Stimulated activated CD4-positive, alpha-beta T cell treated with anti-CD3 and anti-CD28 coated beads, Interleukin-12 subunit alpha, Interleukin-12 subunit beta, amount 100 ng/mL, for 48 hours (primary cell): ENCODE measurements around the gene PRDM11.
"Not testable (repeated sequence)": the region's sequence is repeated elsewhere in the genome, so short reads cannot be mapped to it uniquely, and the experiment has no call there.

ENCODE experiments used
- DNase-seq, 3 donors: peaks; one replicate each; pipeline ENCODE4 v3.0.0-alpha.2; 2020; ENCODE audit warnings: low read depth in 2 of 3, low spot score in 1 of 3

PRDM11 gene

DNA sequence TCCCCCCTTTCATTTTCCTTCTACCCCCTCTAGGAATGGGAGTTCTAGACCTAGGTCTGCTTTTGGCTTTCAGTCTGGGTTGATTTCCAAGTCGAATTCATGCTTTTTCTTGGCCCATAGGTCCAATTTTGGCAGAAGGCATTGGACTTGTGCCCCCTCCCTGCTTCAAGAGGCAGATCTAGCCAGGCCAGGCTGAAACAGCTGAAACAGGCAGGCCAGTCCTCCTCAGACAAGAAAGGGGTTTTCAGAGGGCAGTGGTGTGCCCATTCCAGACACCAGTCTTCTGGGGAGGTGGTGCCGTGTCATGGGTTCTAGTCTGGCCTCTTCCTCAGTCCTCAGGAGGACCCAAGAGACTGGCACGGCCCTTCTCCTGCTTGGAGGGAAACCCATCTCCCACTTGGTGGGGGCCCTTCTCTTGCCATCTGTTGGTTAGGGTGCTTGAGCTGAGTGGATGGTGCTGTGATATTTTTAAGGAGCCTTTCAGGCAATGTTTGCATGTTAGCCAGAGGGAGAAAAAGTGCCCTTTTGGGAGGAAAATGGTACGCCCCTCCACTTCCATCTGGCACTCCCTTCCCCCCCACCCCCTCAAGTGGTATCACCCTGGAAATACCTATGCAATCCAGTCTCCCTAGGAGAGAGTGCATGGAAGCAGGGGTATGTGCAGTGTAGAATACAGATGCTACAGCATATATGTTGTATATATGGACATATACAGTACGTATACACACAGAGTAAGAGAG is 86.1 kb downstream of the PRDM11 start:
- no peak for DNase-seq

DNA sequence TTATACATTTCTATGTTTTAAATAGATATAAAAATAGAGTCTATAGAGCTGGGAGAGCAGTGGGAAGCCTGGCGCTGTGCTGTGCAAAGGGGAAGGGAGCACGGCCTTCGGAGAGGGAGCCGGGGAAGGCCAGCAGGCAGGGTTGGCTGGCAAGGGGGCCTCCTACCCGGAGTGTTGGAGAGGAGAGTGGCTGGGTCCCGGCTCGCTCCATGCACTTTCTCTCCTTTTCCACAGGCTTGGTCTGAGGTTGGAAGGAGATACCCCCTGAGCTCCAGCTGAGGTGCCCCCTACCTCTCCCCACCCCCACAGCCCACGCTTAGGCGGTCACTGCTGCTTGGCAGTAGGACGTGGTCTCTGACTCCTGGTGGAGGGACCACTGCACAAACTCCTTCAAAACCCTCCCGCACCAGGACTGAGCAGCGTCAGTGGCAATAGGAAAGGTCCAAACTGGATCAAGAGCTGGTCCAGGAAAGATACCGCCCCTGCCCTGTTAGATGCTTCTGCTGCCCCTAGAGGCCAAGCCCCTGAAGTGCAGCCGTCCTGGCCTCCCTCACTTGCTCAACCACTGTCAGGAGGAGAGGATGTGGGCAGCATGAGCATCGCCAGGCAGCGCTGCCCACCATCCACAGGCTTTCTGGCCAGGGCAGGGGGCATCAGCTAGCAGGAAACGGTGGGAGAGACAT is 86.8 kb downstream of the PRDM11 start:
- peak; percentile 48 to 67 (median 57) for DNase-seq

DNA sequence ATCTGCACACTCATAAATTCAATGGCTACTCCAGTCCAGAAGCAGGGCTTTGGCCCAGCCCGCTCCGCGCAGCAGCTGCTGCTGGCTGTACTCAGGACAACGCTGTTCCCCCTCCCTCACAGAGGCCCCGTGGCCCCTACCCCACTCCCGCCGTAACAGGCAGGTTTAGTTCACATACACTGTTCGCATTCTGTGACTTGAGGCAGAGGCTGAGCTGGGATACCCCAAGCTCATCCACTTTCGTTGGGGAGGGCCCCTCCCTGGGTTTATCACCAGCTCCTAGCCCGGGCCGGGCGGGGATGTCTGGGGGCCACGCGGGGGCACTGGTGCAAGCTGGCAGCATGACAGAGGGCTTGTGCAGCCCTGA is 87.3 kb downstream of the PRDM11 start:
- DNase-seq = no peak

DNA sequence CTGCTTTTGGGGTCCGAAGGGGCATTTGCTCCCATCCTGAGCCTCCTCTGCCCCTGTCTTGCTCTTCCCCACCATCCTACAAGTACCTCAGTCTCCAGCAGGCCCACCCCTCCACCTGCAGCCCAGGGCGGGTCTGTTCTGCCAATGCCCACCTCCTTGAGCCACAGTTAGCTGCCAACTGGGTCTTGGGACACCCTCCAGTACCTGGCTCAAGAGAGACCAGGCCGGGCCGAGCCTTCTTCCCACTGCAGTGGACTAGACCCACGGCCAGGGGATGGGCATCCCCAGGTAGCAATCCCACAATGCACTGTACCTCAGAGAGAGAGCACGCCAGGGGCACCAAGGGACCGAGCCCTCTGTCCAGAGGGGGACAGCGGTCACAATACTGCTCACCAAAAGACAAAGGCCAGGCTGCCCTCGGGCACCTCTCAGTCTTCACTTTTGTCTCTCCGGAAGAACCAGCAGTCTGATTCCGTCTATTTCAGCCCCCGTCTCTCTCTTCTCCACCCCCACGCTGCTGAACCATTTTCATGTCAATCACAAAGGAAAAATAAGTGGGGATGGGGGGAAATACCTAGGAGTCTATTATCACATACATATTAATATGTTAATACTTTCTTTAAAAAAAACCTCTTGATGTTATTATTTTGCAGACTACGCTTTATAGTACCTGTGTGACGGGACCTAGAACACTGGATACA is 88.0 kb downstream of the PRDM11 start:
- DNase-seq = no peak

DNA sequence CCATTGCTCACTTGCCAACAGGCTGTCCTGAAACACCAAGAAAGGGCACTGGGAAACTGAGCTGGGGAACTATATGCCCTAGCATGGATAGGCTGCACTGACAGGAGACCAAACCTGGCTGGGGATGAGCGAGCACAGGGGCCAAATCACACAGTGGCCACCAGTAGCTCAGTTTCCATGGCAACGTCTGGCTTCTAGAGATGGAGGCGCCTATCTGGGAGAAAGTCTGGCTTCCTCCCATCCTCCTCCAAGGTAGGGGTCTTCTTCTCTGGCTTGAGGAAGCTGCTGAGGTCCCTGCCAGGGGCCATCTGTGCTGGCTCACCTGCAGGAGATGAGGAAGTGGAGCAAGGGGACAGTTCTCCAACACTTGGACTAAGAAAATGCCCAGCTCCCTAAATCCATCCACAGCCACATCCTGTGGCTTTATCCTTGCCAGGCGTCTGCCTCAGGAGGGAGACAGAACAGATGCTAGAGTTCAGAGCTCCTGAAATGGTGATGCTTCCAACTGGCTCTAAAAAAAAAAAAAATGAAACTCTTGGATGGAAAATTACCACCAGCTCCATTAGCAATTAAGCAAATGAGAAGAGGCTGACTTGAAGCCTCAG is 91.4 kb downstream of the PRDM11 start:
- no peak for DNase-seq

DNA sequence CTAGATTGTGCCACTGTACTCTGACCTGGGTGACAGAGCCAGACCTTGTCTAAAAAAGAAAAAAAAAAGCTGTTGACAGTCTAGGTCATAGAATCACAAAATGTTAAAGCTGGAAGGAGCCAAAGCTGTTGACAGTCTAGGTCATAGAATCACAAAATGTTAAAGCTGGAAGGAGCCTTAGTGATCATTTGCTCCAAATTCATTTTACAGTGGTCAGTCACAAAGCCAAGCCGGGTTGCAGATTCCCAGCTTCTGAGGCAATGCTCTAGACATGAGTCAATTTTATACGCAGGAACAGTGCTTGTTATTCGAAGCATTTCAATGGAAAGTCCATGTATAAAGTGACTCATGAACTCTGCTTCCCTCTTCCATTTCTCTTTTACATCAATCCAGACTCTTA is 92.3 kb downstream of the PRDM11 start:
- no peak for DNase-seq

DNA sequence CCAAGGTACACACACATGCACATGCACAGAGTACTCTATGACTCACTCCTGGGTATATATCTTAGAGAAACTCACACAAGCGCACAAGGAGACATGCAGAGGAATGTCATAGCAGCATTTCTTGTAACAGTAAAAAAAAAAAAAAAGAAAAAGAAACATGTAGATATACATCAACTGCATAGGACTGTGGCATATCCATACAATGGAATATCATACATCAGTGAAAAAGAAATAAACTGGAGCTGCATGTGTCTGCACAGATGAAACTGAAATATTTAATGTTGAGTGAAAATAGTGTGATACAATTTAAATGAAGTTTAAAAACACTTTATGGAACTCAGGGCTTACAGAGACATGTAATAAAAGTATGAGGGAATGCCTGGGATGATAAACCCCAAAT is 93.3 kb downstream of the PRDM11 start:
- DNase-seq = no peak

DNA sequence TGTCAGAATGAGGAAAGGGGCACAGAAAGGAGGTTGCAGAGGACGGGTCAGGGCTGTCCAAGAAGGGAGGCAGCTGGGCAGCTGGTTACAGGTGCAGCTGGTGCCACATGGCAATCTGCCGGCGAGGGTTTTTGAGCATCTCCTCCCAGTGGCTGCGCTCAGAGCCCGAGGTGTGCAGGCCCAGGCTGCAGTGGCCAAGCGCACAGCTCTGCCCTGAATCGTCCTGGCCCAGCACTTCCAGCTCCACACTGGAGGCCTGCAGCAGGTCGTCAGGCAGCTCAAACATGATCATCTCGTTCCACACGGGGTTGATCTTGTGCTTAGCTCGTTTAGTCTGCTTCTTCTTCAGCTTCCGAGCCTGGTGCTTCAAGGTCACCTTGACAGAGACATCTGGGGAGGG is 97.5 kb downstream of the PRDM11 start:
- no peak for DNase-seq

DNA sequence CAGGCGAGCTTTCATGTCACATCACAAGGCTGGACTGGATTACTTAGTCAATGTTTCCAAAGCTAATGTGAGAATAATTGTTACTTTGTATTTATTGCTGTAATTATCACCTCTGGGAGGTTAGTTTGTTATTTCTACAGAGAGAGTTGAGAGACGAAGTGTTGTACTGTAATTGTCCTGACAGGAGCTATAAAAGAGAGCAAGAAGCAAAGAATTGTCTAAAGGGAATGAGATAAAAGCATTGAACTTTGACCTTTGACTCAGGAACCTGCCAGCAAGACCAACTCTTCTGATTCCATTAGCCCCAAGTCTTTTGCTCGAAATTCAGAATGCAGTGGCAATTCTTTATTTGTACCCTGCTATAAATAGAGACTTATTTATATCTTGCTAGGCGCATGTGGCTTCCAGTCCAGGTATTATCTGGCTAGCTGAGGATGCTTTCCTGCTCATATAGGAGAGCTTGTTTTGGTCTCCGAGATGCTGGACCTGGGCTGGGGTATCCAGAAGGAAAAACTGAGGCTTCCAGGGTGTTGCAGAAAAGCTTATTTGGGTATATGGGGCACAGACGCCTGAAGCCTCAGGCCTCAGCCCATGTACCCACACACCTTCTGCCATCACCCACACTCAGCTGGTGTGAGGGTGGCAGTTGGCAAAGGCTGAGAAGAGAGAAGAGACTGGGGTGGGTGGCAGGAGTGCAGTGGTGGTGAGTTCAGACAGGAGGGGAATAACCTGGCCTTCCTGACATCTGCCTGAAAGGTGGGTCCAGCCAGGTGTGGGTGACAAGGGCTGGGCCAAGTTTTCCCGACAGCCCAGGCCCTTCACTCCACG is 99.0 kb downstream of the PRDM11 start:
- DNase-seq = no peak

DNA sequence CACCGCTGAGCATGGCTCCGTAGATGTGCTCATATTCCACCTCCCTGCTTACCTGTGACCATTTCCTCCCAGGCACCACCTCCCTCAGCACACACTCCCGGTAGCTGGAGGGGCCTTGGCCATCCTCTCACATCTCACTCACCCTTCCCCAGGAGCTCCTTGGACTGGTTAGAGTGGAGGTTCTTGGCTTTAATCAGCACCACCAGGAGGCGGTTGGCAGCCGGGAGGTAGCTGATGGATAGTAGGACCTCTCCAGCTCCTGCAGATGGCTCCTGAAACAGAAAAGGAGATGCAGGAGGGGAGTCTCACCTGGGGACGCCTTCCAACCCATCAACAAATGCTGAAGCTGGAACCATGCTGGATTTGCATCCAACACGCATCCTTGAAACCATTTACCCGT is 99.8 kb downstream of the PRDM11 start:
- no peak for DNase-seq

DNA sequence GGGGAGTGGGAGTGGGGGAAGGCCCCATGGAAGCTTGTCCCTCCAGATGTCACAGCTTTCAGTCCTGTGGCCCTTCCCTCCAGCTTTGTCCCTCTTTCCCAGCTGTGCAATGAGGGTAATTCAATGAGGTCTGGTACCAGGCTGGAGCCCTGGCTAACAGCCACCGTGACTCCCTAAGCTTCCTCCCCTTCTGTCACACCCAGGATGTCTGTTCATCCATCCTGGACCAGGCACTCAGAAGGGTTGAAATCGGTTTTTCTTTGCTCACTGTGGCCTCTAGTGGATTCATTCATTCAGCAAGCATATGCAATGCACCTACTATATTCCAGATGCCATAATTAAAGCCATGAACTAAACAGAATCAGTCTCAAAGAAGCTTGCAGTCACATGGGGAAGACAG is 101.0 kb downstream of the PRDM11 start:
- DNase-seq = no peak

DNA sequence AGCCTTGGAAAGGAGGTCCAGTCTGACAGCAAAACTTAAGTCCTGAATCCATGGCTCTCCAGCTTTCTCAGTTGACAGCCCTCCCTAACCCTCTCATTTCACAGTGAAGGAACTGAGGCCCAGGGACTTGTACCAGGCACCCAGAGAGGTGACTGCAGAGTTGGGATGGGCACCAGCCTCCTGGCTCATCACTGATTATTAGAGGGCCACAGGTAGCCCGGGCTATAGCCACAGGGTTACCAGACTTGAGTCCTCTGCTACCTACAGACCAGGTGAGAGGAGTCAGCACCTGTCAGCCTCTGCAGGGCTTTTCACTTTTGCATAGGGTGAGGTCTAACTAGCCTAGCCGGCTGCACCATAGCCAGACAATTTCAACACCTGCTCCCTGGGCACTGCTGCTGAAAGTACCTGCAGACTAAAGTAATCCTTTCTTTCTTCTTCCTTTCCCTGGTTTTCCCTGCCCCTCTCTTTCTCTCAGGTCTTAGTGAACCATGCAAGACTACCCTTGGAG is 102.1 kb downstream of the PRDM11 start:
- DNase-seq = no peak

DNA sequence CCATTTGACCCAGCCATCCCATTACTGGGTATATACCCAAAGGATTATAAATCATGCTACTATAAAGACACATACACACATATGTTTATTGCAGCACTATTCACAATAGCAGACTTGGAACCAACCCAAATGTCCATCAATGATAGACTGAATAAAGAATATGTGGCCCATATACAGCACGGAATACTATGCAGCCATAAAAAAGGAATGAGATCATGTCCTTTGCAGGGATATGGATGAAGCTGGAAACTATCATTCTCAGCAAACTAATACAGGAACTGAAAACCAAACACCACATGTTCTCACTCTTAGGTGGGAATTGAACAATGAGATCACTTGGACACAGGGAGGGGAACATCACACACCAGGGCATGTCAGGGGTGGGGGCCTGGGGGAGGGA is 102.9 kb downstream of the PRDM11 start:
- DNase-seq = not testable (repeated sequence)

DNA sequence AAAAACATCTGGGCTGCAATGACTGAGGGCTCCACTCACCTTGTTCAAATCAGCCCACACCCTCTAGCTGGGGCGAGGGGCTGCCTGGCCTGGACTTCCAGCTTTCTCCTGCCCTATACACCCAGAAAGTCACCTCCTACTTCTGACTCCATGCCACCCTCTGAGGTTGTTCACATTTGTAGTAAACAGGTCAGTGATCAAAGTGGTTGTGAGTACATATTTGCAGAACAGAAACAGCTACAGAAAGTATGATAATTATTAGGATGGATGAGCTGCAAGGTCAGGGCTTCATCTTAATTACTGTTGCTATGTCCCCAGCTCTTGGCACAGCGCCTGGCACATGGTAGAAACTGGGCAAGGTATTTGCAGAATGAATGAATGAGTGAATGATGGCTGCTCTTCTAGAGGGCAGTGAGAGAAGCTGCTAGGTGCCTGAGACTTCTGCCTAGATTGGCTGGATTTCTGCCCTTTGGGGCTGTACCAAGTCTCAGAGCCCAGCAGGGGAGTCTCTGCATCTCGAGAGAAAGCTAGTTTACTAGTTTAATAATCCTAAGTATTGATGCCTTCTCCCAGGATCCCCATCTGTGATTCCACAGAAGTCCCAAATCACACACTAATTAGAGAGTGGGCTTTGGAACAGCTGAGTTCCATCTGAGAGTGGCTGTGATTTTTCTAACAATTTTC is 103.7 kb downstream of the PRDM11 start:
- DNase-seq = no peak

DNA sequence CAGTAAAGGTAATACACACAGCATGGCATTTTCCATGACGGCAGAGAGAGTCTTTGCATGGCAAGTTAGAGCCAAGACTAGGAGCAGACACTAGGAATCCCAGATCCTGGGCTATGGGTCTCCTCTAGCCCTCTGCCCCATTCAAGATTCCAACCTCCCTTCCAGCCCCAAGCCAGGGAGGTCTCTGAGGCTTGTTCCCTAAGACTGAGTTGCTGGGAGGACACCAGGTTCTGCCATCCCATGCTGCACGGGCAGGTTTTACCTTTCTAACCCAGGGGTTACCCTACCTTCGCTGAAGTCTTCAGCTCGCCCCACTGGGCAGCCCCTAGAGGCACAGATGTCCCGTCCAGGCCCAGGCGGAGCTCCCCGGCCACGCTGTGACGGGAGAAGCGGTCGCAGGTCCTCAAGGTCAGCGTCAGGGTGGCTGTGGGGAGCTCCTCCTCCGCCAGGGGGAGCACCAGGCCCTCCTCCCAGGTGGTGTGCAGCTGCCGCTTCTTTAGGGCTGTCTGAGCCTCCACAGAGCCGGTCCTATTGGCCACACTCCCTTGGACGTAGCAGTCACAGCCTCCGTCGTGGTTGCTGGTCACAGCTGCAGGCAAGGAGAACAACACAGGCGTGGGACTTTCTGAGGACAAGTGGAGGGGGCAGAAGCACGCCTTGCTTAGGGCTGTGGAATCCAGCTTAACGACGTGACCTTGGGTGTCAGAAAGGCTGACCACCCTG is 105.9 kb downstream of the PRDM11 start:
- peak in 2 of 3 donors; percentile 18 to 23 for DNase-seq

DNA sequence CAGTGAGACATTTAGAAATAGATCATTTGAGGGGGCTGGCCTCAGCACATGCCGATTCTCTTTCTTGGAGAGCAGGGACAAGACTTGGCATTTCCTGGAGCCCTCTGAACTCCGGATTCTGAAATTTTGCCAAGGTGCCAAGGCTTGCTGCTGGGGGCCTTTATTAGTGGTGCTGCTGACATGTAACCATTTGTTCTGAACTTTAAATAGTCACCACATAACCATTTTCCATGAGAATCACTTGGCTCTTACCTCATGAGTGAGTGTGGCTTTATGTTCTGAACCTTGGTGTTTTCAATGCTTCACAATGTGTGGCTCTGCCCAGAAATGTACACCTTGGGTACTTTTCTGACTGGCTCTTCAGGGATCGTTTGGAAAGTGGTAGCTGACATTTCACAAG is 106.4 kb downstream of the PRDM11 start:
- no peak for DNase-seq

DNA sequence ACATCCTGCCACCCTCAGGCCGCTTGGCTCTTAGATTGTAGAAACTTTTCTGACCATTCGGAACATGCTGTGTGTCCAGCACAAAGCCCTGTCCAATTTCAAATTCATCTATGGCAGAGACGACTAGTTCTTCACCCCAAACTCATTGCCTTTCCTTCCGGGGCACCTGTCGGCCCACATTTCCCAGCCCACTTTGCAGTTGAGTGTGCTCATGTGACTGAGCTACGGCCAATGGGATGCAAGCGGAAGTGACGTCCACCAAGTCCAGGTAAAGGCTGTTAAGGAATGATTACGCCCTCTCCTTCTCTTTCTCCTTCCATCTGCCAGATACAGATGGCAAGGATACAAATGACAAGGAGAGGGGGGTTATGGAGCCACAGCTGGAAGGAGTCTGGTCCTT is 107.2 kb downstream of the PRDM11 start:
- DNase-seq = no peak

DNA sequence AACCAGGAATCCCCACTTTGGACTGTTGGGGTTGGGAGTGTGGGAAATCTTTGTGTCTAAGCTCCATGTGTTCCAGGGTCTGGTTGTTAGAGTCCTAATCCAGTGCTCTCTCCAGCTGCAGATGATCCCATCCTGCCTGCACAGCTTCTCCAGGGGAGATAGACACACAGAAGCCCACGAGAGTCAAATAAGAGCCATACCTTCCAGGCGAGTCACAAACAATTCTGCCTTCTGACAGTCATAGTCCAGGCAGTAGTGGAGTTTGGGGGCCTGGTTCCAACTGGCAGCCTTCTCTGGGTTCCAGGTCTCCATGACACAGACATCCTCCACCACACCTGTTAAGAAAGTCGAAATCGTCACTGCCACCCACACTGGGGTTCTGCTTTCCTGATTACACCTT is 107.6 kb downstream of the PRDM11 start:
- no peak for DNase-seq

DNA sequence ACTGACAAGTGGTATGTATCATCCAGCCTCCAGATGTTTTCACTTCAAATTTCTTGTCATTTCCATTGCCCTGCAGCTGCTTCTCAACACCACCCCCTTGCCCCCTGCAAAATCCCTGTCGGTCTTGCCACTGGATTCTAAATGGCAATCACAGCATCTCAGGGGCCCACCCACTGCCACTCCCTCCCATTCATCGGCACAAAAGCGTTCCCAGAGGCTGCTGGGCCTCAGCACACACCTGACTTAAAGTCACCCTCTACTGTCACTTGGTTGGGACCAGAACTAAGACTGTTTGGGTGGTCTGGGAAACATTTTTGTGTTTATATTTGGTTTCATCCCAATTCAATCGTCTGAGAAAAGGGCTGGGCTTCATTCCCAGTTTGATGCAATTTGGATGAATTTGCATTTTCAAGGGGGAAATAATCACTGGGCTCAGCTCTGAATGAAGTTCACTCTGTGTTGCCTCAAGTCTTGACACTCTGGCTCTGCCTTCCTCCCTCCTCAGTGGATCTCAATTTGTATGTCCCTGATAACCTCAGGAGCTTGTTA is 112.6 kb downstream of the PRDM11 start:
- DNase-seq = no peak
